ENCODE results near the gene KRTAP5-11. TPM values are rescaled to one million over a fixed set of nuclear protein-coding genes. Genes with fewer than 3 reads are reported as not detected.
"Not testable (repeated sequence)": the region's sequence is repeated elsewhere in the genome, so short reads cannot be mapped to it uniquely, and the experiment has no call there.

Gene KRTAP5-11
- total and polyA plus RNA-seq, 2 donors = not detected

GRCh38 chr11:71575723-71576424 is 6.8 kb downstream of the KRTAP5-11 start:
- no peaks in the 10 kb centered on the region for H3K36me3 ChIP-seq (ENCODE audit: insufficient read depth)
- WGBS = 80% methylated on average over 4 of the region's 4 CpGs
- peaks cover 2% of the 10 kb centered on the region for H3K4me1 ChIP-seq (ENCODE audit: insufficient read depth)
- no peak overlapping the region for H3K27ac ChIP-seq (ENCODE audit: low read depth)
- no peak for DNase-seq (ENCODE audit: extremely low spot score)
- H3K4me3 ChIP-seq (ENCODE audit: low read depth, low read length) = no peak overlapping the region

GRCh38 chr11:71574418-71574817 is 8.3 kb downstream of the KRTAP5-11 start:
- H3K4me1 ChIP-seq (ENCODE audit: insufficient read depth) = no peaks in the 10 kb centered on the region
- 80% methylated on average over 5 of the region's 5 CpGs for WGBS
- H3K4me3 ChIP-seq (ENCODE audit: low read depth, low read length) = no peak overlapping the region
- H3K36me3 ChIP-seq (ENCODE audit: insufficient read depth) = no peaks in the 10 kb centered on the region
- DNase-seq (ENCODE audit: extremely low spot score) = no peak
- H3K27ac ChIP-seq (ENCODE audit: low read depth) = no peak overlapping the region

GRCh38 chr11:71572811-71573210 is 9.9 kb downstream of the KRTAP5-11 start:
- Histone ChIP-seq H3K4me1 (ENCODE audit: insufficient read depth) (no peaks in the 10 kb centered on the region), H3K36me3 (ENCODE audit: insufficient read depth) (no peaks in the 10 kb centered on the region), H3K27ac (ENCODE audit: low read depth) (no peak overlapping the region), H3K4me3 (ENCODE audit: low read depth, low read length) (no peak overlapping the region)
- 74% methylated on average over 11 of the region's 11 CpGs for WGBS
- no peak for DNase-seq (ENCODE audit: extremely low spot score)

- not testable (repeated sequence) for H3K27ac ChIP-seq (ENCODE audit: low read depth); H3K36me3 ChIP-seq (ENCODE audit: insufficient read depth); H3K4me3 ChIP-seq (ENCODE audit: low read depth, low read length); H3K4me1 ChIP-seq (ENCODE audit: insufficient read depth); DNase-seq (ENCODE audit: extremely low spot score)
- 81% methylated on average over 37 of the region's 39 CpGs for WGBS
These were observed 11.4 kb downstream of the KRTAP5-11 start for GRCh38 chr11:71571101-71571850.

- no peak overlapping the region for H3K4me3 ChIP-seq (ENCODE audit: low read depth, low read length)
- WGBS = 34% methylated on average over 8 of the region's 8 CpGs
- H3K36me3 ChIP-seq (ENCODE audit: insufficient read depth) = no peaks in the 10 kb centered on the region
- DNase-seq (ENCODE audit: extremely low spot score) = no peak
- no peaks in the 10 kb centered on the region for H3K4me1 ChIP-seq (ENCODE audit: insufficient read depth)
- no peak overlapping the region for H3K27ac ChIP-seq (ENCODE audit: low read depth)
These were observed 13.8 kb downstream of the KRTAP5-11 start for GRCh38 chr11:71568704-71569349.

GRCh38 chr11:71567633-71568032 is 15.0 kb downstream of the KRTAP5-11 start:
- not testable (repeated sequence) for H3K27ac ChIP-seq (ENCODE audit: low read depth); H3K4me1 ChIP-seq (ENCODE audit: insufficient read depth); DNase-seq (ENCODE audit: extremely low spot score); H3K4me3 ChIP-seq (ENCODE audit: low read depth, low read length); H3K36me3 ChIP-seq (ENCODE audit: insufficient read depth)
- 70% methylated on average over 8 of the region's 8 CpGs for WGBS

GRCh38 chr11:71566626-71567599 is 15.8 kb downstream of the KRTAP5-11 start:
- DNase-seq (ENCODE audit: extremely low spot score); H3K4me3 ChIP-seq (ENCODE audit: low read depth, low read length): not testable (repeated sequence)
- 58% methylated on average over 19 of the region's 21 CpGs for WGBS

GRCh38 chr11:71566081-71566620 is 16.5 kb downstream of the KRTAP5-11 start:
- Histone ChIP-seq H3K27ac (ENCODE audit: low read depth) (no peak overlapping the region), H3K4me3 (ENCODE audit: low read depth, low read length) (no peak overlapping the region), H3K4me1 (ENCODE audit: insufficient read depth) (no peaks in the 10 kb centered on the region), H3K36me3 (ENCODE audit: insufficient read depth) (no peaks in the 10 kb centered on the region)
- WGBS = 73% methylated on average over 10 of the region's 10 CpGs
- no peak for DNase-seq (ENCODE audit: extremely low spot score)

More at GRCh38 chr11:71566626-71567599, 15.8 kb downstream of the KRTAP5-11 start:
- H3K4me1 ChIP-seq (ENCODE audit: insufficient read depth); H3K36me3 ChIP-seq (ENCODE audit: insufficient read depth); H3K27ac ChIP-seq (ENCODE audit: low read depth): not testable (repeated sequence)

- no peaks in the 10 kb centered on the region for H3K36me3 ChIP-seq (ENCODE audit: insufficient read depth)
- H3K4me3 ChIP-seq (ENCODE audit: low read depth, low read length) = no peak within 1 kb of the TSS
- no peak for DNase-seq (ENCODE audit: extremely low spot score)
- no peak within 1 kb of the TSS for H3K27ac ChIP-seq (ENCODE audit: low read depth)
- H3K4me1 ChIP-seq (ENCODE audit: insufficient read depth) = no peaks in the 10 kb centered on the region
- WGBS = 68% methylated on average over 5 of the region's 5 CpGs
These were observed 17.4 kb downstream of the KRTAP5-11 start, which contains the start of gene KRTAP5-10 for GRCh38 chr11:71565263-71565662. KRTAP5-10 (plus strand) TSS chr11:71565563; CDS start chr11:71565588, 25 bp downstream.

- Histone ChIP-seq H3K36me3 (ENCODE audit: insufficient read depth) (no peaks in the 10 kb centered on the region), H3K27ac (ENCODE audit: low read depth) (no peak overlapping the region), H3K4me1 (ENCODE audit: insufficient read depth) (no peaks in the 10 kb centered on the region), H3K4me3 (ENCODE audit: low read depth, low read length) (no peak overlapping the region)
- no peak for DNase-seq (ENCODE audit: extremely low spot score)
- WGBS = 74% methylated on average over 4 of the region's 4 CpGs
These were observed 18.2 kb downstream of the KRTAP5-11 start for GRCh38 chr11:71564430-71564829.

- no peaks in the 10 kb centered on the region for H3K36me3 ChIP-seq (ENCODE audit: insufficient read depth)
- H3K27ac ChIP-seq (ENCODE audit: low read depth) = no peak overlapping the region
- no peak overlapping the region for H3K4me3 ChIP-seq (ENCODE audit: low read depth, low read length)
- no peak for DNase-seq (ENCODE audit: extremely low spot score)
- H3K4me1 ChIP-seq (ENCODE audit: insufficient read depth) = no peaks in the 10 kb centered on the region
- 24% methylated on average over 8 of the region's 8 CpGs for WGBS
These were observed 19.3 kb downstream of the KRTAP5-11 start for GRCh38 chr11:71563406-71563805.

GRCh38 chr11:71562120-71562519 is 20.6 kb downstream of the KRTAP5-11 start:
- no peaks in the 10 kb centered on the region for H3K36me3 ChIP-seq (ENCODE audit: insufficient read depth)
- H3K27ac ChIP-seq (ENCODE audit: low read depth) = no peak overlapping the region
- no peaks in the 10 kb centered on the region for H3K4me1 ChIP-seq (ENCODE audit: insufficient read depth)
- no peak for DNase-seq (ENCODE audit: extremely low spot score)
- H3K4me3 ChIP-seq (ENCODE audit: low read depth, low read length) = no peak overlapping the region

- Histone ChIP-seq H3K36me3 (ENCODE audit: insufficient read depth) (no peaks in the 10 kb centered on the region), H3K27ac (ENCODE audit: low read depth) (no peak overlapping the region), H3K4me3 (ENCODE audit: low read depth, low read length) (no peak overlapping the region), H3K4me1 (ENCODE audit: insufficient read depth) (no peaks in the 10 kb centered on the region)
- WGBS = 85% methylated on average over 1 of the region's 1 CpG
- no peak for DNase-seq (ENCODE audit: extremely low spot score)
These were observed 23.7 kb downstream of the KRTAP5-11 start for GRCh38 chr11:71558996-71559395.

Measured in urinary bladder (tissue), 4 donors.